GM19467 (cell line): ENCODE measurements around the gene NNMT.

ENCODE experiments used
- ATAC-seq: cut with Tn5 transposase; IDR thresholded peaks from one replicate; pipeline ENCODE4 v1.9.1; 2021; ENCODE audit warnings: mild to moderate bottlenecking, moderate library complexity; ENCODE audit not compliant: unreplicated experiment

NNMT gene

GRCh38 chr11:114295676-114296604, at the start of gene NNMT:
Gene NNMT, plus strand, starts transcription at chr11:114296399. Its CDS starts 158 bp downstream, at chr11:114296557.
- ATAC-seq = no peak

GRCh38 chr11:114247070-114247789, 49.0 kb upstream of the NNMT start:
- ATAC-seq = no peak

- no peak for ATAC-seq
Measured at GRCh38 chr11:114250180-114250579, 46.0 kb upstream of the NNMT start.

- no peak for ATAC-seq
Measured at GRCh38 chr11:114250993-114251814, 45.0 kb upstream of the NNMT start.

GRCh38 chr11:114251815-114252337, 44.3 kb upstream of the NNMT start:
- ATAC-seq = no peak

- ATAC-seq = no peak
Measured at GRCh38 chr11:114252767-114253166, 43.4 kb upstream of the NNMT start.

- no peak for ATAC-seq
Measured at GRCh38 chr11:114253771-114254170, 42.4 kb upstream of the NNMT start.

- no peak for ATAC-seq
Measured at GRCh38 chr11:114254571-114255146, 41.5 kb upstream of the NNMT start.

- ATAC-seq = no peak
Measured at GRCh38 chr11:114255289-114255688, 40.9 kb upstream of the NNMT start.

GRCh38 chr11:114256176-114256966, 39.8 kb upstream of the NNMT start:
- no peak for ATAC-seq

GRCh38 chr11:114256967-114257286, 39.3 kb upstream of the NNMT start:
- no peak for ATAC-seq

- no peak for ATAC-seq
Measured at GRCh38 chr11:114257621-114258558, 38.3 kb upstream of the NNMT start.

GRCh38 chr11:114258696-114259095, 37.5 kb upstream of the NNMT start:
- ATAC-seq = no peak

GRCh38 chr11:114259124-114259526, 37.1 kb upstream of the NNMT start:
- ATAC-seq = no peak

- ATAC-seq = no peak
Measured at GRCh38 chr11:114259551-114259983, 36.6 kb upstream of the NNMT start.

- ATAC-seq = no peak
Measured at GRCh38 chr11:114260077-114260476, 36.1 kb upstream of the NNMT start.

- no peak for ATAC-seq
Measured at GRCh38 chr11:114260483-114260882, 35.7 kb upstream of the NNMT start.

- no peak for ATAC-seq
Measured at GRCh38 chr11:114261791-114262190, 34.4 kb upstream of the NNMT start.
